ENCODE results near the gene MX1.

The MX1 gene

DNA sequence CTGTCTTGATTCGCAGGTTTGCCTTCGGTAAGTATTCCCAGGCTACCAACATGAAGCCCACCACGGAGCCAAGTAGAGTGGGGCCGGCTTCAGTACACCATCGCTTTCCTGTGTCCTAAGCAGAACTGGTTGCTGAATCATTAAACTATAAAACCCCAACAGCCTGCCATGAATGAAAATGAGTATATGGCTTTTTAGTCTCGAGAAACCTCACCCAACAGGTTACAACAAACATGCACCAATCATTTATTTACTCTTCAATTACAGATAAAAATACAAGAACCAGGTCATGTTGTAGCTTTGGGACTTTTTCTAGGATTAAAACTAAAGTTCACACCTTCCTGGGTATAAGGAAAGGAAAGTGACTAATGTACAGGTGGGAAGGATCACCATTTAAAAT is 74.3 kb downstream of the MX1 start:
- DNase-seq, result no peak

GRCh38 chr21:41500931-41501381 is 74.9 kb downstream of the MX1 start:
- no peak for DNase-seq

DNA sequence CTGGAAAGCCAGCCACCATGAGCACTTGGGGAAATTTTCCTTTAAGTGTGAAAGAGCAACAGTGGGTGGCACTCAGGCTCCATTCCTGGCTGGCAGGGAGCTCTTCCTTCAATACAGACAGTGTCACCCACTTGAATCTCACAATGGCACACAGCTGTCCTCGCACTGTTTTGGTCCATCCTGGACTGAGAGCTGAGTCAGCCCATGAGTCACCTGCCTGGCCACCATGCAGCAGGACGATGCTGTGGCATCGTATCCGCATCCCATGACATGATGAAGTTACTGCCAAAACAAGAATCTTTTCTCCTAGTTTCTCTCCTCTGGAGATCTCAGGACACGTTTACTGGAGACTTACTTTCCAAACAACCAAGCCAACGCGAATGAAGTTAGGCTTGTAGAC is 75.9 kb downstream of the MX1 start:
- DNase-seq, result no peak

- no peak for DNase-seq
Observed at GRCh38 chr21:41503331-41503730, 77.3 kb downstream of the MX1 start.

DNA sequence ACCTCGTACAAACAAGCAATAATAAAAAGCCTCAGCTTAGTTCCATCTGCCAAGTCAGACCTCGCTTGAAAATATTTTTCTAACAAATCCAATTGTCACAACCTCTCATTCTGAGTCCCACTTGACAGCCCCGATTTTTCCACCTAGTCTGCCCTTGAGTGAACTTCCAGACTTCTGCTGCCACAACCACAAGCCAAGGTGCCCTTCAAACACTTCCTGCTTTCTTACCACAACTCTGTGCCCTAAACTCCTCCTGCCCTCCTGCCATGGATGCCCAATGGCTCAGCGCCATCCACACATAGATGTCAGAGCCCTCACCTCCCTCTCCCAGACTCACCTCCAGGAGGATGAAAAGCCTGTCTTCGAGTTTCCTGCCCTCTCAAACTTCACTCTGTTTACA is 78.0 kb downstream of the MX1 start:
- no peak for DNase-seq

- DNase-seq, result no peak
Observed at GRCh38 chr21:41506005-41506594, 80.1 kb downstream of the MX1 start.

DNA sequence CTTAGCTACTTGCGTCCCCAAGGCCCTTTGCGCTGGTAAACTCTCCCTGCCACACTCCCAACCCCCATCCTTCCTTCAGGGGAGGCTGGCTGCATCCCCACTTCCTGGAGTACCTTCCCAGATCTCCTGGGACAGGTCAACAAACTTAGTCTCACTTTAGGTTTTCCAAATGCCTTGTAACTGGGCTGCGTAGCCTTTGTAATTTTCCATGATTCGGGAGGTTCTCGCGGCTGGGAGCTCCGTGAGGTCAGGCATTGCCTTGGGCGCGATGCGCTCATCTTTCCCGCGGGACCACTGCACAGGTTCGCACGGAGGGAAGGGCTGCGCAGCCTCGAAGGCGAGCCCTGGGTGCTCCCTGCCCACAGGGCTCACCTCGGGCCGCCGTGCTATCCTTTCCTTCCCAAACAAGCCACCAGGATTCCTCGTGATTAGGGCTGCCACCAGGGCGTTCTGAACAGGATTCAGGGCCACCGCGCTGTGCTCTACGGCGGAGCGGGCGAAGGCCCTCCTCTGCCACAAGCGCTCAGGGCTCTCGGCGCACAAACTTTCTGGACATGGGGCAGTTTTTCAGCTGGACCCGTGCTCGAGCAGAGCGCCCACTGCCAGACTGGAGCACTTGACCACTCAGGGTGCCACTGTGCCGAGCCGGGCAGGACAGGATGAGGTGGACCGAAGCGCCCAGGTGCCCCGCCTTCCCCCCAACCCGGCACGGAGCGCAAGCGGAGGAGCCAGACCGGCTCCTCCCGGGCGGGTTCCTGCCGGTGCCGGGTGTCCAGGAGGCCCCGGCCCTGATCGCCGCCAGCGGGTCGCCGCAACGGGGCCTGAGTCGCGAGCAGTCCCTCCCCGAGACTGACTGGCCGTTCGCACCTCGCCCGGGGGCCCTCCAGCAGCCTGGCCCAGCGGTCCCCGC is 80.8 kb downstream of the MX1 start:
- no peak for DNase-seq

DNA sequence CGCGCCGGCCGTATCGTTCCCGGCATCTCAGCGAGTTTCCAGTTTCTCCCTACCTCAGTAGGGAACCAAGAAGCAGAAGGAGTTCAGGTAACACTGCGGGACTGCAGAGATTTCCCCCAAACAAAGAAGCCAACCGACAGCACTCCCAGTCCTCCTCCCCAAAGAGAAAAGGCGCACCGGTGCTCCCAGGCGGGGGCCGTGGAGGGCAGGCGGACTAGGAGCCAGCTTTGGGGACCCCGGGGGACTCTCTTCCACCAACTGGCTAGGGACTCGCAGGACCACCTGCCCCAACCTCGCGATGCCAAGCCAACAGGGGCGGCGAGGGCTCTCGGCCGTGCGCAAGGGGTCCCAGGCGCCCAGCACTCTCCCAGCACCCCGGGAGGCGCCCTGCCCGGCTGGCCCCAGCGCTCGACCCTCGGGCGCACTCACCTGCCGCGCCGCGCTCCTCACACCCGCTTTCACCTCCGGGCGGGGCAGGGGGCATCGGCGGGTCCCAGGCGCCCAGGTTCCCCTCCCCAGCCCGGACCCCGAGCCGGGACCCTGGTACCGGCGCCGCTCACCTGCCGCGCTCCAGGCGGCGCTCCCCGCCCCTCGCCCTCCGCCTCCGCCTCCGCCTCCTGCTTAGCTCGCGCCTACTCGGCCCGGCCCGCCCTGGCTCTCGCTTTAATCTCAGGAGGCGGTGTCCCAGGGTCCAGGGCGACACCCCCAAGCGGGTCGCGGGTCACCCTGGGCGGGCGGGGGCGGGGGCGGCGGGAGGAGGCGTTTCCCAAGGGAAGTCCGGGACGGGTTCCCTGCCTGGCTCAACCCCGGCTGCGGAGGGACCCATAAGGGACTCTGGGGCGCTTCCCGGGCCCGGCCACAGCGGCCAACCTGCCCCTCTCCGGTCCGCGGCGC is 81.7 kb downstream of the MX1 start, which contains the start of gene TMPRSS2:
Gene TMPRSS2, minus strand, starts transcription at position 638 of the 894 bp plus-strand sequence. CDS start 10,025 bp downstream, outside the sequence.
- DNase-seq, result no peak

- no peak for DNase-seq
Observed at GRCh38 chr21:41508415-41509144, 82.5 kb downstream of the MX1 start.

Data from stimulated activated CD4-positive, alpha-beta T cell treated with anti-CD3 and anti-CD28 coated beads, Interleukin-4, amount 100 ng/mL, for 4 hours (primary cell).